ENCODE results near the gene RBM47. TPM values are rescaled to one million over a fixed set of nuclear protein-coding genes. Genes with fewer than 3 reads are reported as not detected.

The RBM47 gene
- total and polyA plus RNA-seq, 8 donors = 12.3 to 59.6 (median 32.4) TPM

GRCh38 chr4:40613456-40613855, 16.2 kb downstream of the RBM47 start:
- no peaks in the 10 kb centered on the region for H3K4me1 ChIP-seq
- no peaks in the 10 kb centered on the region for H3K27me3 ChIP-seq
- no peak for TF ChIP-seq CTCF (IDR thresholded peaks at IDR 0.05)
- H3K9me3 ChIP-seq = no peaks in the 10 kb centered on the region
- H3K4me3 ChIP-seq = no peak overlapping the region
- no peaks in the 10 kb centered on the region for H3K36me3 ChIP-seq
- ATAC-seq (no peak), FAIRE-seq (no peak), DNase-seq (no peak)
- intact Hi-C loops (cut with DNase I) = no loop called here
- WGBS, 2 donors = 93 to 100% methylated on average over 1 of the region's 1 CpG
- no peak overlapping the region for H3K27ac ChIP-seq

GRCh38 chr4:40612831-40613230, 16.8 kb downstream of the RBM47 start:
- Histone ChIP-seq H3K27ac (no peak overlapping the region), H3K4me3 (no peak overlapping the region), H3K4me1 (no peaks in the 10 kb centered on the region), H3K36me3 (no peaks in the 10 kb centered on the region), H3K27me3 (no peaks in the 10 kb centered on the region), H3K9me3 (no peaks in the 10 kb centered on the region)
- intact Hi-C loops (cut with DNase I) = no loop called here
- FAIRE-seq (no peak), DNase-seq (no peak), ATAC-seq (peak in 2 of 4 donors; percentile 57 to 59)
- TF ChIP-seq CTCF (IDR thresholded peaks at IDR 0.05) = no peak
- 54 to 58% methylated on average over 2 of the region's 2 CpGs for WGBS, 2 donors

GRCh38 chr4:40612283-40612682, 17.4 kb downstream of the RBM47 start:
- H3K4me1 ChIP-seq = no peaks in the 10 kb centered on the region
- DNase-seq (no peak), ATAC-seq (no peak), FAIRE-seq (no peak)
- H3K4me3 ChIP-seq = no peak overlapping the region
- WGBS, 2 donors = 92 to 96% methylated on average over 4 of the region's 4 CpGs
- no peaks in the 10 kb centered on the region for H3K27me3 ChIP-seq
- no peak for TF ChIP-seq CTCF (IDR thresholded peaks at IDR 0.05)
- no peak overlapping the region for H3K27ac ChIP-seq
- H3K36me3 ChIP-seq = no peaks in the 10 kb centered on the region
- intact Hi-C loops (cut with DNase I) = no loop called here
- H3K9me3 ChIP-seq = no peaks in the 10 kb centered on the region

GRCh38 chr4:40608628-40609027, 21.0 kb downstream of the RBM47 start:
- no peak overlapping the region for H3K27ac ChIP-seq
- ATAC-seq (no peak), FAIRE-seq (no peak), DNase-seq (no peak)
- H3K9me3 ChIP-seq = no peaks in the 10 kb centered on the region
- intact Hi-C loops (cut with DNase I) = no loop called here
- H3K4me1 ChIP-seq = no peaks in the 10 kb centered on the region
- H3K4me3 ChIP-seq = no peak overlapping the region
- TF ChIP-seq CTCF (IDR thresholded peaks at IDR 0.05) = no peak
- no peaks in the 10 kb centered on the region for H3K36me3 ChIP-seq
- H3K27me3 ChIP-seq = no peaks in the 10 kb centered on the region
- 85 to 90% methylated on average over 2 of the region's 2 CpGs for WGBS, 2 donors

GRCh38 chr4:40607221-40607620, 22.4 kb downstream of the RBM47 start:
- Histone ChIP-seq H3K4me3 (no peak overlapping the region), H3K27me3 (no peaks in the 10 kb centered on the region), H3K27ac (no peak overlapping the region), H3K9me3 (no peaks in the 10 kb centered on the region), H3K36me3 (no peaks in the 10 kb centered on the region), H3K4me1 (no peaks in the 10 kb centered on the region)
- ATAC-seq = peak in 1 of 4 donors; percentile 13
- intact Hi-C loops (cut with DNase I) = no loop called here
- FAIRE-seq = no peak
- WGBS, 2 donors = 90 to 98% methylated on average over 3 of the region's 3 CpGs
- TF ChIP-seq CTCF (IDR thresholded peaks at IDR 0.05) = no peak
- no peak for DNase-seq

All from pancreas (tissue), 10 donors.